ENCODE data around the gene CDK11B.
"Not testable (repeated sequence)": the region's sequence is repeated elsewhere in the genome, so short reads cannot be mapped to it uniquely, and the experiment has no call there.

Gene CDK11B

DNA sequence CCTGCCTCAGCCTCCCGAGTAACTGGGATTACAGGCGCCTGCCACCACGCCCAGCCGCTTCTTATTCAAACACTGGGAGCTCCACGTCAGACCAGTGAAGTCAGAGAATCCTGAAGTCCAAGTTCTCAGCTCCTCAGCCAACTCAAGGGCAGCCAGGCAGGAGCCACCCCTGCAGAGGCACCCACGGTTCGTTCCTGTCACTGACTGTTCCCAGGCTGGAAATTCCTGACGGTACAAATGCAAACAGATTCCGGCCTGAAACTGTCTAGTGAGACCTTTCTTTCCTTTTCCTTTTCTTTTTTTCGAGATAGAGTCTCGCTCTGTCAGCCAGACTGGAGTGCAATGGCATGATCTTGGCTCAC, 22.1 kb upstream of the CDK11B start:
- Histone ChIP-seq H3K36me3 (ENCODE audit: control insufficient read depth, insufficient read depth, low read length) (peaks cover 35% of the 10 kb centered on the region), H3K27ac (ENCODE audit: low read depth, low read length, severe bottlenecking) (no peak overlapping the region), H3K9me3 (ENCODE audit: control insufficient read depth, low read length) (no peaks in the 10 kb centered on the region), H3K4me3 (ENCODE audit: extremely low read depth, insufficient read depth, low read length, poor library complexity, severe bottlenecking) (no peak overlapping the region), H3K4me1 (ENCODE audit: control insufficient read depth, insufficient read depth, low read length, poor library complexity, severe bottlenecking) (no peaks in the 10 kb centered on the region)
- WGBS, 2 experiments (ENCODE audit: insufficient coverage in 2 of 2) = 82 to 88% methylated on average over 11 of the region's 11 CpGs

DNA sequence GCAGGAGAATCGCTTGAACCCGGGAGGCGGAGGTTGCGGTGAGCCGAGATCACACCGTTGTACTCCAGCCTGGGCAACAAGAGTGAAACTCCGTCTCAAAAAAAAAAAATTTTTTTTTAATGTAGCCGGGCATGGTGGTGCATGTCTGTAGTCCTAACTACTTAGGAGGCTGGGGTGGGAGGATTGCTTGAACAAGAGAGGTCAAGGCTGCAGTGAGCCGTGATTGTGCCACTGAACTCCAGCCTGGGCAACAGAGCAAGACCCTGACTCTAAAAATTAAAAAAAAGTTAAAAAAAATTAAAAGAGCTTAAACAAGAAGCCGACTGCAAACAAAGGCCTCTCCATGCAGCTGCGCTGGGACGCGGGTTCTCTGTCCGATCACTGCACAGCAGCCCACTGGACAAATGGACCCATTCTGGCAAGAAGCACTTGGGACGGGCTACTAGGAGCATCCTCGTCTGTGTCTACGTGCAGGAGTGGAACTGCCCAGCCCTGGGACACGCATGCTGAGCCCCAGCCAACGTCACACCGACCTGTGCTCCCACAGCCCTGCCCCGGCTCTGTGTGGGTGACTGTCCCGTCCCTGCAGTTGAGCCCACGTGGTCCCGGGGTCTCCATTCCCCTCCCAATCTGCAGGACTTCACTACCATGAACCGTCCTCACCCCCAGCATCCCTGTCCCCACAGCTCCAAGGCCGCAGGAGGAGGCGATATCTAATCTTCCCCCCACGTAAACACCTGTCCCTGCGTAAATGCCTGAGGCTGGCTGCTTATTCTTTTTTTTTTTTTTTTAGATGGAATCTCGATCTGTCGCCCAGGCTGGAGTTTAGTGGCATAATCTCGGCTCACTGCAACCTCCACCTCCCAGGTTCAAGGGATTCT, 21.5 kb upstream of the CDK11B start:
- Histone ChIP-seq H3K4me3 (ENCODE audit: extremely low read depth, insufficient read depth, low read length, poor library complexity, severe bottlenecking) (no peak overlapping the region), H3K9me3 (ENCODE audit: control insufficient read depth, low read length) (no peaks in the 10 kb centered on the region), H3K27ac (ENCODE audit: low read depth, low read length, severe bottlenecking) (no peak overlapping the region), H3K36me3 (ENCODE audit: control insufficient read depth, insufficient read depth, low read length) (peaks cover 30% of the 10 kb centered on the region), H3K4me1 (ENCODE audit: control insufficient read depth, insufficient read depth, low read length, poor library complexity, severe bottlenecking) (no peaks in the 10 kb centered on the region)
- WGBS, 2 experiments (ENCODE audit: insufficient coverage in 2 of 2) = 98% methylated on average over 21 to 30 of the region's 32 CpGs

DNA sequence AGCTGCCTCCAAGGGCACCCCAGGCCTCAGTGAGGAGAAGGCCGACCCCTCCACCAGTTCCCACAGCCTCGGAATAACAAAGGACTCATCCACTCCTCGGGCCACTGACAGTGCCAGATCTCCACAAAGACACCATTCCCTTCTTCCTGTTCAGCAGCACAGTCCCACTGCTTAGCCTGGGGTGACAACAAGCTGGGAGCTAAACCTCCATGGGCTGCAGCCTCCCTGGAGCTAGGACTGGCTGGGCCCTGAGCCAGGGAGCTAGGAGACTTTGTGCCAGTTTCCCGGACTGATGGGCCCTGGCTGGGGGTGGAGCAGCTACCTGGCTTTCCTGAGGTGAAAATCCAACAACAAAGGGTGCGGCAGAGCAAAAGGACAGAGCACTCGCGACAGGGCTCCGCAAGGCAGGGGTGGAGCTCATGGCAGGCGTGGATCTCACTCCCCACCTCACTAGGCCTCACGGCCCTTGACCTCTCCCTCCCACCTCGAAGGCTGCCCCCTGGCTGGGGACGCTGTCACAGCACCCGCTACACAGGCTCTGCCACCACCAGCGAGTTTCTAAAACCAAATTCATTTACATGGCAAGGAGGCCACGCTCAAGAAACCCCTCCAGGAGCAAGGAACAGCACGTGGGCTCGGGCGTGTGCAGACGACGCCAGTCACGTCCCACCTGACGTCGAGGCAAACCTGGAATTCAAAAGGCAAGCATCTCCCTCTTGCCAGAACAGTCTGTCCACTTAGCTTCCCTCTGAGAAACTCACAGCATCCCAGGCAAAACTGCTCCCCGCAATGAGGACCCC, 20.0 kb upstream of the CDK11B start:
- H3K4me3 ChIP-seq (ENCODE audit: extremely low read depth, insufficient read depth, low read length, poor library complexity, severe bottlenecking) = no peak overlapping the region
- peaks cover 24% of the 10 kb centered on the region for H3K36me3 ChIP-seq (ENCODE audit: control insufficient read depth, insufficient read depth, low read length)
- no peak overlapping the region for H3K27ac ChIP-seq (ENCODE audit: low read depth, low read length, severe bottlenecking)
- H3K9me3 ChIP-seq (ENCODE audit: control insufficient read depth, low read length) = no peaks in the 10 kb centered on the region
- 83 to 86% methylated on average over 23 to 24 of the region's 24 CpGs for WGBS, 2 experiments (ENCODE audit: insufficient coverage in 2 of 2)
- no peaks in the 10 kb centered on the region for H3K4me1 ChIP-seq (ENCODE audit: control insufficient read depth, insufficient read depth, low read length, poor library complexity, severe bottlenecking)

DNA sequence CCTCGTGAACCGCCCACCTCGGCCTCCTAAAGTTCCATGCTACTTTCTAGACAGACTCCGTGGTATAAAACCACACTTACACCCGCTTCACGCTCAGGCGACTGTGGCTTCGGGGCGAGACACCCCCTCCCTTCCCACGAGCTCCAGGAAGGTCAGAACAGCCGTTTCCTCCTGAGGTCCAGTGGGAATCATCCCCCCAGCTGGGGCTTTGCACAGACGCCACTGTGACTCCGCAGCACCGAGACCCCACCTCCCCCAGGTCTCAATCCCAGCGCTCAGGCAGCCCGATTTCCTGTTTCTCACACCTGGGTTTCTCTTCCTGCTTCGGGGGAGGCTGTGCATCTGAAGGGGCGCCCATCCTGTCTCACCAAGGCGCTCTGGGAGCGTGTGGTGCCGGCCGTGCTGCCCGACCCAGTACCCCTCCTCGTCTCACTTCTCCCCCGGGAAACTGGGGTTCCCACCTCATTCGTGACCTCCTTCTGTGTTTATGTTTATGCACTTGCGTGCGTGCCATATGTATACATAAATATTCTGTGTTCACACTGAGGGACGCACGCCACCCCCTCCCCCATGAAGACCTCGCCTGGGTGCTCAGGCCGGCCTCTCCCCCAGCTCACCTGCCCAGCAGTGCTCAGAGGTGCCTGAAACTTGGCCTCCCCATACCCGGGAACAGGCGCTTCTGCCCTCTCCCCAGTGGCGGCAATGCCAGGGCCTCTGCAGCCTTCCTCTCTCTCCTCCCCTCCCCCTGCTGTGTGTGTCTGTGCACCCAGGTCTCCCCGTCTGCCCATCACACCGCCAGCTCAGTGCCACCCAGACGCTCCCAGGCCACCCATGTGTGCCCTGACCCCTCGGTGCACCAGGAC, 19.1 kb upstream of the CDK11B start:
- Histone ChIP-seq H3K4me3 (ENCODE audit: extremely low read depth, insufficient read depth, low read length, poor library complexity, severe bottlenecking) (no peak overlapping the region), H3K9me3 (ENCODE audit: control insufficient read depth, low read length) (no peaks in the 10 kb centered on the region), H3K36me3 (ENCODE audit: control insufficient read depth, insufficient read depth, low read length) (peaks cover 19% of the 10 kb centered on the region), H3K4me1 (ENCODE audit: control insufficient read depth, insufficient read depth, low read length, poor library complexity, severe bottlenecking) (no peaks in the 10 kb centered on the region), H3K27ac (ENCODE audit: low read depth, low read length, severe bottlenecking) (no peak overlapping the region)
- WGBS, 2 experiments (ENCODE audit: insufficient coverage in 2 of 2) = 94 to 95% methylated on average over 32 to 33 of the region's 39 CpGs

DNA sequence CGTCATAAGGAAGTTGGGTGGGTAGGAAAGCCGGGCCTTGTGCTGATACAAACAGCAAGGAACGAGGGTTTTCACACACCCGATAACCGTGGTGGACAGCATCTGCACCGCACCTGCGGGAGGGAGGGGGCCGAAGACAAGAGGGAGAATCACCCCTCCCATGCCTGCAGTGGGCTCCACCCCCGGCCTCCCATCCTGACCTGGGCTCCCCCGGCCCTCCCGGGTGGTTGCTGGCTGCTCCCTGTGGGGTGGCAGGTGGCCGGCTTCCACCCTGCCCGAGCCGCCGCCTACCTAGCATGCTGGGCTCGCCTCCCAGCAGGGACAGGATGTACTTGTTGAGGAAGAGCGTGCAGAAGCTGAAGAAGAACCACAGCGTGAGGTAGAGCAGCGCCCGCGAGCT, 17.3 kb upstream of the CDK11B start:
- H3K9me3 ChIP-seq (ENCODE audit: control insufficient read depth, low read length); H3K4me1 ChIP-seq (ENCODE audit: control insufficient read depth, insufficient read depth, low read length, poor library complexity, severe bottlenecking); H3K27ac ChIP-seq (ENCODE audit: low read depth, low read length, severe bottlenecking); H3K4me3 ChIP-seq (ENCODE audit: extremely low read depth, insufficient read depth, low read length, poor library complexity, severe bottlenecking): not testable (repeated sequence)
- H3K36me3 ChIP-seq (ENCODE audit: control insufficient read depth, insufficient read depth, low read length) = peaks cover 28% of the 10 kb centered on the region
- WGBS, 2 experiments (ENCODE audit: insufficient coverage in 2 of 2) = no CpG with 5 or more reads among the region's 21 CpGs

DNA sequence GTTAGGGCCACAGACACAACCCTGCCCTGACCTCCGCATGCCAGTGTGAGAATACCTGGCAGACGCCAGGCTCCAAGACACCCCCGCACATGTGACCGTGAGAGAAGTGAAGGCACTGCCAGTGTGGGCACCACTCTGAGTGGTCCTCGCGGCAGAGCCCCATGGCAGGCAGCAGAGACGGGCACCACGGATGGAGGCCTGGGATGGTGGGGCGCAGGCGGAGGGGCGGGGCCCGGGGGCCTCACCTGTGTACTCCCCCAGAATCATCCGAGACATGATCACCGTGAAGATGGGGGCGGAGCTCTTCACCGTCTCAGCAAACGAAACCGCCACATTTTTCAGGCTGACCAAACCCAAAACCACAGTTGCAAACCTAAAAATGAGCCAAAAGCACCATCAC, 16.4 kb upstream of the CDK11B start:
- H3K4me3 ChIP-seq (ENCODE audit: extremely low read depth, insufficient read depth, low read length, poor library complexity, severe bottlenecking); H3K27ac ChIP-seq (ENCODE audit: low read depth, low read length, severe bottlenecking); H3K9me3 ChIP-seq (ENCODE audit: control insufficient read depth, low read length); H3K4me1 ChIP-seq (ENCODE audit: control insufficient read depth, insufficient read depth, low read length, poor library complexity, severe bottlenecking): not testable (repeated sequence)
- peaks cover 33% of the 10 kb centered on the region for H3K36me3 ChIP-seq (ENCODE audit: control insufficient read depth, insufficient read depth, low read length)
- WGBS, 2 experiments (ENCODE audit: insufficient coverage in 2 of 2) = no CpG with 5 or more reads among the region's 18 CpGs

DNA sequence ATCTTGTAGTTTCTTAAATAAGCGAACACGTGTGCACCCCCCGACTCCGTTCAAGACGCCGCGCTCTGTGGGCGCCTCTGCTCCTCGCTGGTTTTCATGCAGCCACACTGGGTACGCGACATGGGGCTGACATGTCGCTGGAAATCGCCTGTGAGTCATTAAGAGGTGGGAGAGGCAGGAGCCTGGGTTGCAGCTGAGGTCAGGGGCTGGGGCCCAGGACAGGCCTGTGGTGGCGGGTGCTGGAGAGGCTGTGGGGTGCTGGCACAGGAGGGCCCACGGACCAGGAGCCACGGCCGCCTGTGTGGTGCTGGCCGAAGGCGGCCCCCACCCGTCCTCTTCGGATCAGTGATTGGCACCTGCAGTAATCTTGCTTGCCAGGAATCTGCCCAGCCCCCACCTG, 16.0 kb upstream of the CDK11B start:
- H3K4me1 ChIP-seq (ENCODE audit: control insufficient read depth, insufficient read depth, low read length, poor library complexity, severe bottlenecking); H3K27ac ChIP-seq (ENCODE audit: low read depth, low read length, severe bottlenecking); H3K4me3 ChIP-seq (ENCODE audit: extremely low read depth, insufficient read depth, low read length, poor library complexity, severe bottlenecking); H3K9me3 ChIP-seq (ENCODE audit: control insufficient read depth, low read length): not testable (repeated sequence)
- H3K36me3 ChIP-seq (ENCODE audit: control insufficient read depth, insufficient read depth, low read length) = peaks cover 33% of the 10 kb centered on the region
- WGBS, 2 experiments (ENCODE audit: insufficient coverage in 2 of 2) = 85 to 88% methylated on average over 5 to 12 of the region's 21 CpGs

DNA sequence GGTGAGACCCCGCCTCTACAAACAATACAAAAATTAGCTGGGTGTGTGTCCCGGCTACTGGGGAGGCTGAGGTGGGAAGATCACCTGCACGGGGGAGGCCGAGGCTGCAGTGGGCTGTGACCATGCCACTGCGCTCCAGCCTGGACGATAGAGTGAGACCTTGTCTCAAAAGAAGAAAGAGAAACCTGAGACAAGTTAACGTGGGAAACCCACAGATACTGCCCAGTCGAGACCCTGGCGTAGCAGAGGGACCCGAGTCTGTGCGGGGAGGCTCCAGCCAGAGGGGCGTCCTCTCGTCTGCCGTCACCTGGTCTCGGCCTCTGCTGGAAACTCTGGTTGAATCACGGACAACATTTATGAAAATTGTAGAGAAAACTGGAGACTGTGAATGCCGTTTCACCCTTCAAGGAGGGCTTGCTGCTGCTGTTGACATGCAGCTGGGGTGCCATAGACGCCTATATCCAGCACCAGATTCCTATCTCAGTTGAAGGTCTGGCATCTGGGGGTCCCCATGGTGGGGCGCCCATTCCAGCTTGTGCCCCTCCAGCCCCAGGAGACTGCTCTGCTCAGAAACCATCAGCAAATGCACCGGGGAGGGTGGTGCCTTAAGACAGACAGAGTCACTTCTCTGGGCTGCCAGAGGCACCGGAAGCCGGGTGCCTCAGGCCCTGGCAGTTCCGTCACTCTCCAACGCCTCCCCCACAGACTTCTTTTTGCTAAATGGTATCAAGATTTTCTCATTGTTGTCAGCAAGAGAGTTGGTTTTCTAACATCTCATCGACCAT, 13.6 kb upstream of the CDK11B start:
- Histone ChIP-seq H3K4me3 (ENCODE audit: extremely low read depth, insufficient read depth, low read length, poor library complexity, severe bottlenecking) (no peak overlapping the region), H3K9me3 (ENCODE audit: control insufficient read depth, low read length) (no peaks in the 10 kb centered on the region), H3K27ac (ENCODE audit: low read depth, low read length, severe bottlenecking) (no peak overlapping the region), H3K4me1 (ENCODE audit: control insufficient read depth, insufficient read depth, low read length, poor library complexity, severe bottlenecking) (no peaks in the 10 kb centered on the region), H3K36me3 (ENCODE audit: control insufficient read depth, insufficient read depth, low read length) (peaks cover 52% of the 10 kb centered on the region)
- WGBS, 2 experiments (ENCODE audit: insufficient coverage in 2 of 2) = 95 to 98% methylated on average over 21 to 24 of the region's 25 CpGs

DNA sequence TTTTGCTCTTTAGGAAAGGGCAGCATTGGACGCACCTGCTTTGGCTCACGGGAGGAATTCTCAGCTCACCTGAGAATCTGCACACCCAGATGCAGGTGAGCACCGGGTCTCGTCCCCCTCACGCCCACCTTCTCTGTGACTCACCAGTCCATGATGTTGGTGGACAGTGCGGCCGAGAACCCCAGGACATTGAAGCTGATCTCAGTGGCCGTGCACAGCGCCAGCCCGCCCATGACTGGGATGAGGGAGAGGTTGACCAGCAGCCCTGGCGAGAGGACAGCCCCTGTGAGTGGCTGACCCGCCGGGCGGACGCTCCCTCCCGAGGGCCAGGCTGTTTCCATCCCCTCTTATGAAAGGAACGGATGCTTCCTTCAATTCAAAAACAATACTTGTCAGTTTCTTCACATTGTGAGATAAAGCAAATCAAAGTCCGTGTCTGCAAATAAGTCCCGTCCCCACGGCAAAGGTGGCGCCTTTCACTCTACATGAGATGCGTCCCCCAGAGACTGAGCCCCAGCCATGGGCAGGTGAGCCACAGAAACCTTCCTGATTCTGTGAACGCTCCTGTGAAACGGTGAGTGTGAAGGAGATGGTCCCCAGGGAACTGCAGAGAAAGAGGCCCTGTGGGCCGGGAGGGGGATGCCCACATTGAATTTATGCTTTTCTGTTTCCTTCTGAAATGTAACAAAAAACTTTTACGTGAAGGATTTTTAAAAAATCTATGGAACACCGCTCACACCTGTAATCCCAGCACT, 12.7 kb upstream of the CDK11B start:
- H3K9me3 ChIP-seq (ENCODE audit: control insufficient read depth, low read length) = no peaks in the 10 kb centered on the region
- WGBS, 2 experiments (ENCODE audit: insufficient coverage in 2 of 2) = 92 to 96% methylated on average over 20 to 24 of the region's 27 CpGs
- H3K36me3 ChIP-seq (ENCODE audit: control insufficient read depth, insufficient read depth, low read length) = peaks cover 54% of the 10 kb centered on the region
- H3K4me3 ChIP-seq (ENCODE audit: extremely low read depth, insufficient read depth, low read length, poor library complexity, severe bottlenecking) = no peak overlapping the region
- H3K27ac ChIP-seq (ENCODE audit: low read depth, low read length, severe bottlenecking) = no peak overlapping the region
- no peaks in the 10 kb centered on the region for H3K4me1 ChIP-seq (ENCODE audit: control insufficient read depth, insufficient read depth, low read length, poor library complexity, severe bottlenecking)
